ENCODE measurements around the gene SCFD1. TPM values are rescaled to one million over a fixed set of nuclear protein-coding genes. Genes with fewer than 3 reads are reported as not detected.
A peak's percentile ranks its signal among the peaks of the same experiment; 100 is the strongest.
"Not testable (repeated sequence)": the region's sequence is repeated elsewhere in the genome, so short reads cannot be mapped to it uniquely, and the experiment has no call there.

SCFD1 gene
- total and polyA plus RNA-seq, 4 donors, result 45.6 to 97.3 (median 66.5) TPM

- no peaks in the 10 kb centered on the region for H3K4me1 ChIP-seq (ENCODE audit: control insufficient read depth in 1 of 2, insufficient read depth in 2 of 2, low read length in 2 of 2)
- ATAC-seq (ENCODE audit: low FRiP score) (no peak), DNase-seq (no peak)
- H3K4me3 ChIP-seq (ENCODE audit: low read length in 2 of 2), result no peak overlapping the region
- H3K27ac ChIP-seq (ENCODE audit: low read depth in 1 of 2, low read length in 2 of 2), result no peak overlapping the region
- H3K9me3 ChIP-seq (ENCODE audit: control insufficient read depth, low read length), result no peaks in the 10 kb centered on the region
- no peaks in the 10 kb centered on the region for H3K27me3 ChIP-seq (ENCODE audit: control insufficient read depth in 1 of 2, insufficient read depth in 2 of 2, low read length in 1 of 2)
- 95 to 96% methylated on average over 3 of the region's 3 CpGs for WGBS, 2 donors
- intact Hi-C loops (cut with DNase I), result no loop called here
- H3K36me3 ChIP-seq (ENCODE audit: control insufficient read depth in 1 of 2, insufficient read depth in 2 of 2, low read length in 1 of 2), result peaks cover 4% of the 10 kb centered on the region in 2 donors
These were observed 18.7 kb upstream of the SCFD1 start for GRCh38 chr14:30603402-30603801.

DNA sequence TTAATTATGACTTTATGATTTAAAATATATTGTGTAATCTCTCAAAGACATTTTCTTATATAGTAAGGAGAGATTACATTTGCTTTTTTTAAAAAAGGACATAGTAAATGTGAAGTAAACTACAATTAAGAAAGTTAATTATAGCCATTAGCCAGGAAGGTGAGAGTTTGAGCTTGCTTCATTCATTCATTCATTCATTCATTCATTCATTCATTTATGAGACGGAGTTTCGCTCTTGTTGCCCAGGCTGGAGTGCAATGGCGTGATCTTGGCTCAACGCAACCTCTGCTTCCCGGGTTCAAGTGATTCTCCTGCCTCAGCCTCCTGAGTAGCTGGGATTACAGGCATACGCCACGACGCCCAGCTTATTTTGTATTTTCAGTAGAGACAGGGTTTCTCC is 17.4 kb upstream of the SCFD1 start:
- WGBS, 2 donors, result 95 to 98% methylated on average over 8 of the region's 8 CpGs
- H3K27ac ChIP-seq (ENCODE audit: low read depth in 1 of 2, low read length in 2 of 2); H3K4me1 ChIP-seq (ENCODE audit: control insufficient read depth in 1 of 2, insufficient read depth in 2 of 2, low read length in 2 of 2); intact Hi-C loops (cut with DNase I); H3K9me3 ChIP-seq (ENCODE audit: control insufficient read depth, low read length); H3K4me3 ChIP-seq (ENCODE audit: low read length in 2 of 2); H3K36me3 ChIP-seq (ENCODE audit: control insufficient read depth in 1 of 2, insufficient read depth in 2 of 2, low read length in 1 of 2); DNase-seq; ATAC-seq (ENCODE audit: low FRiP score); H3K27me3 ChIP-seq (ENCODE audit: control insufficient read depth in 1 of 2, insufficient read depth in 2 of 2, low read length in 1 of 2): not testable (repeated sequence)

DNA sequence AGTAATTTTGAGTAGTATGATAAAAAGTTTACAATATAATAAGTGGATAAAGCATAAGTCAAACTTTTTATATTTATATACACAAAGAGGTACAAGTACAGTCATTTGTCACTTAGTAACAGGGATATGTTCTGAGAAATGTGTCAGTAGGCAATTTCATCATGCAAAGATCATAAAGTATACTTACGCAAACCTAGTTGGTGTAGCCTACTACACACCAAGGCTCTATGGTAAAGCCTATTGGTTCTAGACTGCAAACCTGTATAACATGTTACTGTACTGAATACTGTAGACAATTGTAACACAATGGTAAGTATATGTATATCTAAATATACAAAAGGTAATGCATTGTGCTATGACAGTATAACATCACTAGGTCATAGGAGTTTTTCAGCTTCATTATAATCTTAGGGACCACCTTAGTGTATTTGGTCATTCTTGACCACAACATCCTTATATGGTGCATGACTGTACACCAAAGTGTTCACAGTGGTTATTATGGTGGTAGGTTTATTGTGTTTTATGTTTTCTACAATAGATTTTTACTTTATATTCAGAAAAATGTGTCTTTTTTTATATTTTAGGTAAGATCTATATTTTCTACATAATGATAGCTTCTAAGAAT is 14.9 kb upstream of the SCFD1 start:
- Histone ChIP-seq H3K9me3 (ENCODE audit: control insufficient read depth, low read length) (no peaks in the 10 kb centered on the region), H3K4me3 (ENCODE audit: low read length in 2 of 2) (no peak overlapping the region), H3K36me3 (ENCODE audit: control insufficient read depth in 1 of 2, insufficient read depth in 2 of 2, low read length in 1 of 2) (peaks cover 0 to 2% of the 10 kb centered on the region in 2 donors), H3K27ac (ENCODE audit: low read depth in 1 of 2, low read length in 2 of 2) (no peak overlapping the region), H3K27me3 (ENCODE audit: control insufficient read depth in 1 of 2, insufficient read depth in 2 of 2, low read length in 1 of 2) (no peaks in the 10 kb centered on the region), H3K4me1 (ENCODE audit: control insufficient read depth in 1 of 2, insufficient read depth in 2 of 2, low read length in 2 of 2) (no peaks in the 10 kb centered on the region)
- DNase-seq (no peak), ATAC-seq (ENCODE audit: low FRiP score) (no peak)
- 97 to 100% methylated on average over 1 of the region's 1 CpG for WGBS, 2 donors
- intact Hi-C loops (cut with DNase I), result no loop called here

DNA sequence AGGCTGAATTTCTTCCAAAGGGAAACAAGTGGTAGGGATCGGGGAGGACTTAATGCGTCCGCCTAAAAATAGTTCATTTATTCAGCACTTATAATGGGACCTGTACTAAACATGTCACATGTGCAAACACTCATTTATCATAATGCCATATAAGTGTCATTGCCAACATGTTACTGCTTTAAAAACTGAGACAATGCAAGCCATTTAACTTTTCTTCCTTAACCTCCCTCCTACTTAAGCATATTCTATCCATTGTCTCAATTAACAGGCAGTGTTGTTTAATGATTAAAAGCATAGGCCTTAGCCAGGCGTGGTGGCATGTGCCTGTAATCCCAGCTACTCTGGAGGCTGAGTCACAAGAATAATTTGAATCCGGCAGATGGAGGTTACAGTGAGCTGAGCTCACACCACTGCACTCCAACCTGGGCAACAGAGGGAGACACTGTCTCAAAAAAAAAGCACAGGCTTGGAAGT is 13.5 kb upstream of the SCFD1 start:
- no peak overlapping the region for H3K27ac ChIP-seq (ENCODE audit: low read depth in 1 of 2, low read length in 2 of 2)
- DNase-seq (no peak), ATAC-seq (ENCODE audit: low FRiP score) (no peak)
- H3K27me3 ChIP-seq (ENCODE audit: control insufficient read depth in 1 of 2, insufficient read depth in 2 of 2, low read length in 1 of 2), result no peaks in the 10 kb centered on the region
- no peaks in the 10 kb centered on the region for H3K4me1 ChIP-seq (ENCODE audit: control insufficient read depth in 1 of 2, insufficient read depth in 2 of 2, low read length in 2 of 2)
- no peaks in the 10 kb centered on the region for H3K9me3 ChIP-seq (ENCODE audit: control insufficient read depth, low read length)
- WGBS, 2 donors, result 75 to 77% methylated on average over 5 of the region's 5 CpGs
- intact Hi-C loops (cut with DNase I), result no loop called here
- no peak overlapping the region for H3K4me3 ChIP-seq (ENCODE audit: low read length in 2 of 2)
- no peaks in the 10 kb centered on the region for H3K36me3 ChIP-seq (ENCODE audit: control insufficient read depth in 1 of 2, insufficient read depth in 2 of 2, low read length in 1 of 2)

GRCh38 chr14:30610787-30611343 is 11.3 kb upstream of the SCFD1 start:
- Histone ChIP-seq H3K9me3 (ENCODE audit: control insufficient read depth, low read length) (no peaks in the 10 kb centered on the region), H3K27me3 (ENCODE audit: control insufficient read depth in 1 of 2, insufficient read depth in 2 of 2, low read length in 1 of 2) (no peaks in the 10 kb centered on the region), H3K27ac (ENCODE audit: low read depth in 1 of 2, low read length in 2 of 2) (no peak overlapping the region), H3K36me3 (ENCODE audit: control insufficient read depth in 1 of 2, insufficient read depth in 2 of 2, low read length in 1 of 2) (peaks cover 0 to 2% of the 10 kb centered on the region in 2 donors), H3K4me1 (ENCODE audit: control insufficient read depth in 1 of 2, insufficient read depth in 2 of 2, low read length in 2 of 2) (no peaks in the 10 kb centered on the region), H3K4me3 (ENCODE audit: low read length in 2 of 2) (no peak overlapping the region)
- DNase-seq (peak in 1 of 2 donors; percentile 67), ATAC-seq (ENCODE audit: low FRiP score) (no peak)
- intact Hi-C loops (cut with DNase I), result no loop called here
- WGBS, 2 donors, result 28 to 31% methylated on average over 6 of the region's 6 CpGs

GRCh38 chr14:30614155-30614554 is 8.0 kb upstream of the SCFD1 start:
- DNase-seq (no peak), ATAC-seq (ENCODE audit: low FRiP score) (no peak)
- Histone ChIP-seq H3K27ac (ENCODE audit: low read depth in 1 of 2, low read length in 2 of 2) (no peak overlapping the region), H3K4me1 (ENCODE audit: control insufficient read depth in 1 of 2, insufficient read depth in 2 of 2, low read length in 2 of 2) (no peaks in the 10 kb centered on the region), H3K9me3 (ENCODE audit: control insufficient read depth, low read length) (no peaks in the 10 kb centered on the region), H3K4me3 (ENCODE audit: low read length in 2 of 2) (no peak overlapping the region), H3K36me3 (ENCODE audit: control insufficient read depth in 1 of 2, insufficient read depth in 2 of 2, low read length in 1 of 2) (peaks cover 0 to 2% of the 10 kb centered on the region in 2 donors), H3K27me3 (ENCODE audit: control insufficient read depth in 1 of 2, insufficient read depth in 2 of 2, low read length in 1 of 2) (no peaks in the 10 kb centered on the region)
- 95 to 97% methylated on average over 2 of the region's 2 CpGs for WGBS, 2 donors
- intact Hi-C loops (cut with DNase I), result no loop called here

- intact Hi-C loops (cut with DNase I), result no loop called here
- DNase-seq, result no peak
These were observed 1.9 kb upstream of the SCFD1 start for GRCh38 chr14:30620178-30620577.

GRCh38 chr14:30621354-30621939 is 672 bp upstream of the SCFD1 start:
- H3K9me3 ChIP-seq (ENCODE audit: control insufficient read depth, low read length), result no peaks in the 10 kb centered on the region
- H3K27ac ChIP-seq (ENCODE audit: low read depth in 1 of 2, low read length in 2 of 2), result peak overlapping the region in 1 of 2 donors; percentile 28
- no peaks in the 10 kb centered on the region for H3K27me3 ChIP-seq (ENCODE audit: control insufficient read depth in 1 of 2, insufficient read depth in 2 of 2, low read length in 1 of 2)
- H3K36me3 ChIP-seq (ENCODE audit: control insufficient read depth in 1 of 2, insufficient read depth in 2 of 2, low read length in 1 of 2), result no peaks in the 10 kb centered on the region
- WGBS, 2 donors, result 5 to 10% methylated on average over 17 of the region's 17 CpGs
- ATAC-seq (ENCODE audit: low FRiP score) (peak; percentile 44), DNase-seq (no peak)
- intact Hi-C loops (cut with DNase I), result no loop called here
- H3K4me1 ChIP-seq (ENCODE audit: control insufficient read depth in 1 of 2, insufficient read depth in 2 of 2, low read length in 2 of 2), result peaks cover 0 to 7% of the 10 kb centered on the region in 2 donors
- H3K4me3 ChIP-seq (ENCODE audit: low read length in 2 of 2), result peak overlapping the region; percentile 63 to 81

More at GRCh38 chr14:30620178-30620577, 1.9 kb upstream of the SCFD1 start:
- ATAC-seq (ENCODE audit: low FRiP score), result no peak
- no peaks in the 10 kb centered on the region for H3K27me3 ChIP-seq (ENCODE audit: control insufficient read depth in 1 of 2, insufficient read depth in 2 of 2, low read length in 1 of 2)
- no peaks in the 10 kb centered on the region for H3K9me3 ChIP-seq (ENCODE audit: control insufficient read depth, low read length)
- H3K4me3 ChIP-seq (ENCODE audit: low read length in 2 of 2), result no peak overlapping the region
- H3K36me3 ChIP-seq (ENCODE audit: control insufficient read depth in 1 of 2, insufficient read depth in 2 of 2, low read length in 1 of 2), result no peaks in the 10 kb centered on the region
- peaks cover 0 to 4% of the 10 kb centered on the region in 2 donors for H3K4me1 ChIP-seq (ENCODE audit: control insufficient read depth in 1 of 2, insufficient read depth in 2 of 2, low read length in 2 of 2)
- H3K27ac ChIP-seq (ENCODE audit: low read depth in 1 of 2, low read length in 2 of 2), result no peak overlapping the region
- WGBS, 2 donors, result 69 to 80% methylated on average over 1 of the region's 1 CpG
